Spinal cord (tissue), 10 donors: ENCODE data around the gene EPB41L1. TPM values are rescaled to one million over a fixed set of nuclear protein-coding genes. Genes with fewer than 3 reads are reported as not detected.
"Not testable (repeated sequence)": the region's sequence is repeated elsewhere in the genome, so short reads cannot be mapped to it uniquely, and the experiment has no call there.

Source experiments
- DNase-seq, 6 donors: peaks; one replicate each; pipeline versions ENCODE4 v3.0.0 to v3.0.0-alpha.2; 2013 to 2015; ENCODE audit warnings: low spot score in 6 of 6, low read depth in 4 of 6
- H3K27ac ChIP-seq: one replicate; pipeline ENCODE4 v1.5.1; 2013; ENCODE audit warnings: low read depth, low read length, control low read depth
- H3K27me3 ChIP-seq: one replicate; pipeline ENCODE4 v1.6.1; 2013; ENCODE audit warnings: low read length; ENCODE audit not compliant: control insufficient read depth, insufficient read depth
- H3K36me3 ChIP-seq: one replicate; pipeline ENCODE4 v1.6.1; 2013; ENCODE audit warnings: low read length; ENCODE audit not compliant: control insufficient read depth, insufficient read depth
- H3K4me1 ChIP-seq: one replicate; pipeline ENCODE4 v1.6.1; 2013; ENCODE audit warnings: low read length; ENCODE audit not compliant: control insufficient read depth, insufficient read depth
- H3K4me3 ChIP-seq: one replicate; pipeline ENCODE4 v1.5.1; 2013; ENCODE audit warnings: low read depth, low read length, control low read depth
- H3K9me3 ChIP-seq: one replicate; pipeline ENCODE4 v1.6.1; 2013; ENCODE audit warnings: low read length; ENCODE audit not compliant: control insufficient read depth, insufficient read depth
- WGBS: methylation state at CpG from one replicate; pipeline ENCODE4 v1.1.5; 2013; ENCODE audit warnings: missing lambda C conversion rate; ENCODE audit not compliant: insufficient coverage; 5-methylcytosine and 5-hydroxymethylcytosine counted together
- polyA plus RNA-seq, 2 donors: library from polyadenylated mRNA; unstranded; fragments of 120-200 nt; gene quantifications; one replicate each; pipeline ENCODE4 v1.2.1, GENCODE V29; 2013; ENCODE audit not compliant: insufficient read length in 2 of 2
- total RNA-seq, 2 donors: library from RNA; depleted of rRNA in 1 of 2; stranded (reverse); fragments of 120-200 nt in 1 of 2; fragments of >200 nt in 1 of 2; gene quantifications; one replicate each; pipeline versions ENCODE4 v1.2.3 to v1.2.4, GENCODE V29; 2013 to 2014
- donor health status: healthy.

The EPB41L1 gene
- total and polyA plus RNA-seq, 4 donors = 57.6 to 163 (median 149) TPM

DNA sequence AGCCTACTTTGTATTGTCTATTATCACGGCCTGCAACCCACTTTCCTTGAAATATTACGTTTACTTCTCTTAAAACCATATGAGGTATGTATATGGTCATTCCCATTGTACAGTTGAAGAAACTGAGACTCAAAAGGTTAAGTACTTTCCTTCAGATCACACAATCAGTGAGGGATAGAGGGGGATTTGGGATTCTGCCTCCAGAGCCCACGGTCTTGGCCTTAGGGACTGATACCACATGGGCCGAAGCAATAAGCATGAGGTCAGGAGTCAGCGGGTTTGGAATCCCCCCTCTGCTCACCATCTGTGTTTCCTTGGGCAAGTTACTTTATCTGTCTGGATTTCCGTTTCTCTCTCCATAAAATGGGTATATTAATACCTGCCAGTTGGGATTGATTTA, 19.4 kb upstream of the EPB41L1 start:
- no peak for DNase-seq
- Histone ChIP-seq H3K4me3 (no peak overlapping the region), H3K9me3 (no peaks in the 10 kb centered on the region), H3K27ac (no peak overlapping the region), H3K27me3 (no peaks in the 10 kb centered on the region), H3K4me1 (peaks cover 6% of the 10 kb centered on the region), H3K36me3 (no peaks in the 10 kb centered on the region)
- whole genome bisulfite sequencing = 80% methylated on average over 2 of the region's 6 CpGs

DNA sequence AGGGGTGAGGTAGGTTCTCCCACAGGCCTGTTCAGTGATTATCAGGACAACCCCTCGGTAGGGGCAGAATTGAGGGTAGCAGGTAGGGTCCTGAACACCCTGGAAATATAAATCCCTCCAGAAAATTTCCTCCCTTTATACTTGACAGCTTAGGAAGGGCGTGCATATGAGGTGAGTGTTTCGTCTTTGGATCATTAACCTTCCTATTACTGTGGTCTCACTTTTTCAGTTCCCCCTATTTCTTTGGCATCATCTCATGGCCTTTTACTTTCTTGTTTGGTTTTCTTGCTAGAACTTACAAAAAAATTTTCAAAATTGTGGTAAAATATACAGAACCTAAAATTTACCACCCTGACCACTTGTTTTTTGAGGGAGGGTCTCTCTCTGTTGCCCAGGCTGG, 18.7 kb upstream of the EPB41L1 start:
- no CpG with 5 or more reads among the region's 3 CpGs for WGBS
- DNase-seq = no peak

DNA sequence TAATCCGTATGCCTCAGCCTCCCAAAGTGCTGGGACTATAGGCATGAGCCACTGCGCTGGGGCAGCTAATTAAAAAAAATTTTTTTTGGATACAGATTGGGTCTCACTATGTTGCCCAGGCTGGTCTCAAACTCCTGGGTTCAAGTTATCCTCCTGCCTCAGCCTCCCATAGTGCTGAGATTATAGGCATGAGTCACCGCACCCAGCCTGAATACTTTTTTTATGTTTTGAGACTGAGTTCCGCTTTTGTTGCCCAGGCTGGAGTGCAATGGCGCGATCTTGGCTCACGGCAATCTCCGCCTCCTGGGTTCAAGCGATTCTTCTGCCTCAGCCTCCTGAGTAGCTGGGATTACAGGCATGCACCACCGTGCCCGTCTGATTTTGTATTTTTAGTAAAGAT, 17.2 kb upstream of the EPB41L1 start:
- not testable (repeated sequence) for H3K9me3 ChIP-seq, H3K27ac ChIP-seq, H3K4me1 ChIP-seq, H3K36me3 ChIP-seq, H3K27me3 ChIP-seq, DNase-seq, H3K4me3 ChIP-seq
- WGBS = 93% methylated on average over 6 of the region's 11 CpGs

More for the DNA sequence above, 18.7 kb upstream of the EPB41L1 start:
- H3K27ac ChIP-seq = no peak overlapping the region
- H3K27me3 ChIP-seq = no peaks in the 10 kb centered on the region
- no peaks in the 10 kb centered on the region for H3K9me3 ChIP-seq
- H3K4me1 ChIP-seq = peaks cover 6% of the 10 kb centered on the region
- H3K4me3 ChIP-seq = no peak overlapping the region
- no peaks in the 10 kb centered on the region for H3K36me3 ChIP-seq

DNA sequence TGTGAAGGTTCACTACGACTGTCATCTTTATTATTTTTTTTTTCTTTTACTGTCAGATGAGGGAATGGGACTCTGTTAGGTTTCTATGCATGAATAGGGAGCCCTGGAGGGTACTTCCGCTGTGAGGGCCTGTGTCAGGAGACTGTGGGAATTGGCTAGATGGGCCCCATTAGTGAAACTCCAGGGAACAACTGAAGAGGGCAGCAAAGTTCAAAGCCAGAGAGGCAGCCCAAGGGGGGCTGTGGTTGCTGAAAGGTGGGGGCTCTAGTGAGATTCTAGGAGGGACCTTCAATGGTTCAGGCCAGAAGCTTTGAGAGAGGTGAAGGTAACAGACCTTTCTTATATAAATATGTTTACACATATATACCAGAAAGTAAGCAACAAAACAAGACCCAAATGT, 13.2 kb upstream of the EPB41L1 start:
- WGBS = 70% methylated on average over 1 of the region's 2 CpGs
- H3K4me3 ChIP-seq = no peak overlapping the region
- DNase-seq = no peak
- no peaks in the 10 kb centered on the region for H3K27me3 ChIP-seq
- peaks cover 2% of the 10 kb centered on the region for H3K36me3 ChIP-seq
- H3K9me3 ChIP-seq = no peaks in the 10 kb centered on the region
- peaks cover 15% of the 10 kb centered on the region for H3K4me1 ChIP-seq
- no peak overlapping the region for H3K27ac ChIP-seq

DNA sequence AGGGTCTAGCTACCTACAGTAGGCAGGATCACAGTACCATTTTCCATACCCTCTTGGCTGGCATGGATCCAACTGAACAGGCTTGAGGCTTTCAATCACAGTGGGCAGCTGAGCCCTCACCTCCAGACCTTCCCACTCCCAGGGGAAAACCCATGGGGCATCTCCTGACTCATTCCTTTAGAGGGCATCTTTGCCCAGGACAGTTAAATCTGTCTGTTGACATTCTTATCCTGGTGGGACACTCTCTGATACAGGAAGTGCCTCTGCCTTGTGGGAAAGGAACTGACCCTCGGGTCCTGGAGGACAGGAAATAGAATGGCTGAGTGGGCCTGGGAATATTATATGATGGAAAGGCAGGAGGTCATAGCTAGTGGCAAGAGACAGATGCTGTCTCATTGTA, 10.2 kb upstream of the EPB41L1 start:
- no peaks in the 10 kb centered on the region for H3K27me3 ChIP-seq
- 50% methylated on average over 1 of the region's 1 CpG for WGBS
- no peak overlapping the region for H3K4me3 ChIP-seq
- peaks cover 2% of the 10 kb centered on the region for H3K36me3 ChIP-seq
- no peaks in the 10 kb centered on the region for H3K9me3 ChIP-seq
- H3K4me1 ChIP-seq = peaks cover 15% of the 10 kb centered on the region
- DNase-seq = no peak
- no peak overlapping the region for H3K27ac ChIP-seq

DNA sequence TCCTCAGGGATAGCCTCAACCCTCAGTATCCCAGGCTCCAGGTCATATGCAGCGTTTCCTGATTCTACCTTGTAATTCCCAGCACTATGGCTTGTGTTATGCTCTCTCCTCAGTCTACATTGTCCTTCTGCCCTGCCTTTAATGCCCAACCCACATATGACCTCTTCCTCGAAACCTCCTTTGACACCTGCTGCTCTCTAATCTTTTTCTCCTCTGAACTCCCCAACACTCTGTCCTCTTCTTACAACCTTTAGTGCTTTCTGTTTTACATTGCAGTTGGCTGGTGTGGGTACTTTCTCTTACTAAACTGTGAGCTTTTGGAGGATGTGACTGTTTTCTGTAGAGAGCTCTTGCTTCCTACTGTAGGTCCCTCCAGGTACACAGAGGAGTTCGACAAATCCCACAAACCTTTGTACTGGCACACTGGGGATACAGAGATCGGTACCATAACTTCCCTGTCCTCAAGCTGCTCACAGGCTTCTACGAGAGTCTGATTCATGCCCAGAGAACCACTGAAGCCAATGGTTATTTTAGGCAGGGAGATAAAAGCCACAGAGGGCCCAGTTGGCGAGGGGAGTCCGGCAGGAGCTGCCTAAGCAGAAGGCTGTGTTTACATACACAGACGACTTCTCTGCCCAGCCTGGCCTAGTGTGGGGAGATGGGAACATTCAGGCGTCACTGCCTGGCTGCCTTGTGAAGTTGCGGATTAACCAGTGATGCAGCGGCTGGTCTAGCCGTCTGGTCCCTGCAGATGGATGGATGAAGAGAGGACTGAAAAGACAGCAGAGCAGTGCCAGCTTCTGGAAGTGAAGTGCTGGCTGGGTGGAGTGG, 8.4 kb upstream of the EPB41L1 start:
- peak in 2 of 6 donors; percentile 25 to 76 for DNase-seq
- 58% methylated on average over 9 of the region's 12 CpGs for WGBS
- no peaks in the 10 kb centered on the region for H3K9me3 ChIP-seq
- peaks cover 5% of the 10 kb centered on the region for H3K36me3 ChIP-seq
- H3K4me1 ChIP-seq = peaks cover 18% of the 10 kb centered on the region
- H3K27ac ChIP-seq = no peak overlapping the region
- no peak overlapping the region for H3K4me3 ChIP-seq
- H3K27me3 ChIP-seq = no peaks in the 10 kb centered on the region

DNA sequence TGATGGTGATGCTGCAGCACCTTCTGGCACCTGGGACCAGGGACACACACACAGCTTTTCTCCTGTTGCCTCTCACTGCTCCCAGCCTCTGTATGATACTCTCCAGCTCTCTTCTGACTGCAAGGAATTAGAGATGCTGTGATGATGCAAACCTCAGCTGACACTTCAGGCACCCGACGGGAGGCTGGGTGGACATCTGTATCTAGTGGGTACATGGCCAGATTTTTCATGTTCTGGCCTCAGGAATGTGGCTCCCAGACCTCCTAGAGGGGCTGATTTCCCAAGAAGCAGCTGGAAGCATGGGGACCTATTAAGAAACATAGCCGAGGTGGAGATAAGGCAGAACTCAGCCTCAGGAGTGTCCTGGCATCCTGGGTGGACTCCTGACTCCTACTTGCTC, 6.8 kb upstream of the EPB41L1 start:
- no peak for DNase-seq
- no peaks in the 10 kb centered on the region for H3K9me3 ChIP-seq
- no peaks in the 10 kb centered on the region for H3K27me3 ChIP-seq
- no peak overlapping the region for H3K4me3 ChIP-seq
- no peak overlapping the region for H3K27ac ChIP-seq
- H3K36me3 ChIP-seq = peaks cover 3% of the 10 kb centered on the region
- WGBS = 50% methylated on average over 1 of the region's 3 CpGs
- peaks cover 21% of the 10 kb centered on the region for H3K4me1 ChIP-seq

DNA sequence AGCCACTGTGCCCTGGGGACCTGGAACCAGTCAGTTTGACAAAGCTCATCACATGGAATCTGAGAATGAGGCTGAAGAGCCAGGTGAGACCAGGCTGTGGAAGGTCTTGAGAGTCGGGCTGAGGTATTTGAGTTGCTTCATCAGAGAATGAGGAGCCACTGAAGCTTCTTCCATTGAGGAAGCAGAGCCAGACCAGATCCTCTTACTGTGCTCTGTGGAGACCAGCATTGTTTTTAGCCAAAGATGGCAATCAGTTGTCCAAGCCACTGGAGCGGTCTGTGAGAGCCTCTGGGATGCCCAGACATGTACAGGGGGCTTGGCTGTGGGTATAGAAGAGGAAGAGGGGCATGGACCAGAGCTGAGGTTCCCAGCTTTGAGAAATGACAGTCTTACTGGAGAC, 6.1 kb upstream of the EPB41L1 start:
- Histone ChIP-seq H3K27me3 (no peaks in the 10 kb centered on the region), H3K4me3 (no peak overlapping the region), H3K36me3 (peaks cover 3% of the 10 kb centered on the region), H3K4me1 (peaks cover 23% of the 10 kb centered on the region), H3K9me3 (no peaks in the 10 kb centered on the region), H3K27ac (no peak overlapping the region)
- 81% methylated on average over 2 of the region's 2 CpGs for WGBS
- no peak for DNase-seq

DNA sequence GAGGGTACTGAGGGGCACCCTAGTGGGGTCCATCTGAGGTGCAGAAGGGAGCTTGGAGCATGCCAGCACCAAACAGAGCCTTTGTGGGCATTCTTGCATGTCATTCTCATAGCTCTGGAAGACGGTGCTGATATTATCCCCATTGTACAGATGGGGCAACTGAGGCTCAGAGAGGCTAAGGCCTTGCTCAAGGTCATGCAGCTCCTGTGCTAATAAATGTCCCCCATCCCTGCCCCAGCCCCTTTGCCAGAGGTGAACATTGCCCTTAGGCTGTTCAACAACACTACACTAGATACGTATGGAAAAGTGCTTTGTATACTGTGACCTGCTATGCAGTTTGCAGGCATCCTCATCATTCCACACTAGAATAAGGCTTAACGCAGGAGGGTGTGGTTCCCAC, 5.5 kb upstream of the EPB41L1 start:
- Histone ChIP-seq H3K9me3 (no peaks in the 10 kb centered on the region), H3K36me3 (peaks cover 3% of the 10 kb centered on the region), H3K4me1 (peaks cover 29% of the 10 kb centered on the region), H3K4me3 (no peak overlapping the region), H3K27me3 (no peaks in the 10 kb centered on the region), H3K27ac (no peak overlapping the region)
- 63% methylated on average over 1 of the region's 3 CpGs for WGBS
- no peak for DNase-seq

DNA sequence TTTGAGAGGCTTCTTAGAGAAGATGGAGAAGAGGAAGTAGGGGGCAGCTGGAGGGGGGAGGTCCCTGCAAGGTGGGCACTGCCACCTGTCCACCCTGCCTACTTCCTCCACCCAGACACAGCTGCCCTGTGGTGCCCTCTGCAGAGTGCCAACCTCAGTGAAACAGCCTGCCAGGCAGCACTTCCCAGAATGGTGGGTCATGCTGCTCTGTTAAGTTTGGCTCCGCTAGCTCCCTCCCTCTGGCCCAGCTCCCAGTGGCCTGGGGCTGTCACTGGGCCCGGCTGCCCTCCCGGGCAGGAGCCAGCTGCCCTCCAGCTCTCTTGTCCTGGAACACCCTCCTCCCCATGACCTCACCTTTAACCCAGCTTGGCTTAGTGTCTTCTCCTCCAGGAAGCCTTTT, 5.1 kb upstream of the EPB41L1 start:
- no peak overlapping the region for H3K27ac ChIP-seq
- H3K4me3 ChIP-seq = no peak overlapping the region
- peaks cover 3% of the 10 kb centered on the region for H3K36me3 ChIP-seq
- WGBS = 24% methylated on average over 3 of the region's 3 CpGs
- DNase-seq = peak in 1 of 6 donors; percentile 28
- H3K9me3 ChIP-seq = no peaks in the 10 kb centered on the region
- peaks cover 32% of the 10 kb centered on the region for H3K4me1 ChIP-seq
- H3K27me3 ChIP-seq = no peaks in the 10 kb centered on the region
